GM18499 (cell line): Measurements from ENCODE around the gene UCP3.

ENCODE experiments used
- ATAC-seq: cut with Tn5 transposase; IDR thresholded peaks from one replicate; pipeline ENCODE4 v1.9.1; 2021; ENCODE audit warnings: moderate number of reproducible peaks; ENCODE audit not compliant: insufficient read depth, unreplicated experiment

UCP3 gene

DNA sequence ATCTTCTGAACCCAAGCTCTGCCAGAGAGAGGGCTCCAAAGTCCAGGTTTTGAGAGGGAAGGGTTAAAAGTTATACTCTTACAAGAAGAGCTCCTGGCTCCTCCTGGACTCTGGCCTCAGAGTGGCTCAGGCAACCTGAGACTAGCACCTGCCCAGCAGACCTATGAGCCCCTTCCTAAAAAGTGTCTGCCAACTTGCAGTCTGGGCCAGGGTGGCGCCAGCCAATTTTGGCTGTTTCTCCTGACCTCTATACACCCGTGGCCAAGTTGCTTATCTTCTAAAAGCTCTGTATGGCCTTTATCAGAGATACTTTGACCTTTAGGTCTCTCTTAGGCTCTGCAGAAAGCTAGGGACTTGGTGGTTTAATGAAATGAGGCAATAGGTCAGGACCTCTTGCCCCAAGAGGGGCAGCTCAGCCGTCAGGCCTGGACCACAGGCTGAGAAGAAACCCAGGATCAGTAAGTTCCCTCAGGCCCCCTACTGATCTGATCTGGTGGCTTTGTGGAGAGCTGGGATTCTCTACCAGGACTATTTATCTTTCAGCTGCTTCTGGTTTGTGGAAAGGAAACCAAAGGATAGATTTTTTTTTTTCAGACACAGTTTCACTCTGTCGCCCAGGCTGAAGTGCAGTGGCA, 10.3 kb upstream of the UCP3 start:
- no peak for ATAC-seq

DNA sequence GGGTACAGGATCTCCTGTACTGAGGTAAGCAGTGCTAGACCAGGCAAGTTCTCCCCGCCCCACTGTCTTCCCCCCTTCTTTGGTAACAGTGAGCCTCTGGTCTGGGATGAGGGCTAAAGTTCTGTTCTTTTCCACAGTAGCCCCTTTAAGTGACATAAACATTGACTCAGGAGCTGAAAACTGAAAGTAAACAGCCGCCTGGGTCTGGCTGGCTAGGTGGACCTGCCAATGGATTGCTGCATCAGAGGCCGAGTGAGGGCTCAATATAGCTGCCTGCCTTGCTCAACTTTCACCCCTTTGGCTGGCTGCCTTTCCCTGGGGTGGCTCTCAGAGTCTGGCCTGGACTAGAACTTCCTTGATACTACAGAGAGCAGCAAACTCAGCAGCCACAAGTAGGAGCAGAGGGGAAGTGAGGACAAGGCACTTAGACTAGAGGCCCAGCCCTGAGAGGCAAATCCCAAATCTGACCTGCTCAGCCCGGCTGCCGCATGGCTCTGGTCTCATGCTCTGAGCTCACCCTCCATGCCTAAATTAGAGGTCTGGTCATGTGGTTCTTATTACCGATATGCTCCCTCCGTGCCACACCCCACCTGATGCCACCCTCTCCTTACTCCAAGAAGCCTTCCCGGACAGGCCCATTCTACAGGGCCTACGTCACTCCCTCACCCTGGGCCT, 9.6 kb upstream of the UCP3 start:
- no peak for ATAC-seq

DNA sequence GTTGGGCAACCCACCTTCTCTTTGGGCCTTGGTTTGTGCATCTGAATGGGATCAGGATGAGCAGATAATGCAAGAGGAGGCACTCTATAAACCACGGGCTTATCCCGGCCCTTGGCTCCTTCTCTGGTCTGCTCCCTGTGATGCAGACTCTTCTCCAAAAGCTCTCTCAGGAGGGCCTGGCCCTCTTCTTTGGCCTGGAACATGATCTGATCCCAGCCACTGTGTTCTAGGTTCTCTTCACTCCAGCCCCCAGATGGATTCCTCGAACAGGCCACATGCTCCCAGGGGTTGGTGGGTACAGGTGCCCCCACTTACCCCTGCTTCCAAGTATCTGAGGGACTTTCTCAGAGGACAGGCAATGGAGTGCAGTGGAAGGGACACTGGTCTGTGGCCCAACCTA, 8.7 kb upstream of the UCP3 start:
- ATAC-seq, result no peak

DNA sequence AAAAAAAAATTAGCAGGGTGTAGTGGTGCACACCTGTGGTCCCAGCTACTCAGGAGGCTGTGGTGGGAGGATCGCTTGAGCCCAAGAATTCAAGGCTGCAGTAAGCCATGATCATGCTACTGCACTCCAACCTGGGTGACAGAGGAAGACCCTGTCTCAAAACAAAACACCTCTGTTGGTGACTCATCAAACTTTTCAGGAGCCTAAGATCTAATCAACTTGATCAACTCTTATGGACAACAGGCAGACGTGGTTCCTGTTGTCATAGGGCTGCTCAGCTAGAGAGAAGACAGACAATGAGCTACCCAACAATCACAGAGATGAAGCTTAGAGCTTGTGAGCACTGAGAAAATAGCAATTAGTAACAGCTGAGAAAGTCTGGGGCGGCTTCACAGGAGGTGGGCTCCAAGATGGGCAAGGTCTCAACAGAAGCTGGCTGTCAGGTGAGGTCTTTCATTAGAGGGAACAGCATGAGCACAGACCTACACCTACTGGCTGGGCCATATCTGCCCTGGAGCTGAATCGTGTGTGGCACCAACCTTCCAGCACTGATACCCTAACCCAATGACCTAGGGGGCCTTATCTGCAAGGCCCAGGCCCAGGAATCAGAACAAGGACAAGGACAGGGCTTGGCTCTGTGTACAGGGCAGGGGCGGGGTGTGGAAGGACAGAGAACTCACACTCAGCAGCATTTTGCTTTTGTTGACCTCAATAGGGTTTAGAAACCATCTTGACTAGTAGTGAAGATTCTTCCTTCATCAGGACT, 7.2 kb upstream of the UCP3 start:
- no peak for ATAC-seq

DNA sequence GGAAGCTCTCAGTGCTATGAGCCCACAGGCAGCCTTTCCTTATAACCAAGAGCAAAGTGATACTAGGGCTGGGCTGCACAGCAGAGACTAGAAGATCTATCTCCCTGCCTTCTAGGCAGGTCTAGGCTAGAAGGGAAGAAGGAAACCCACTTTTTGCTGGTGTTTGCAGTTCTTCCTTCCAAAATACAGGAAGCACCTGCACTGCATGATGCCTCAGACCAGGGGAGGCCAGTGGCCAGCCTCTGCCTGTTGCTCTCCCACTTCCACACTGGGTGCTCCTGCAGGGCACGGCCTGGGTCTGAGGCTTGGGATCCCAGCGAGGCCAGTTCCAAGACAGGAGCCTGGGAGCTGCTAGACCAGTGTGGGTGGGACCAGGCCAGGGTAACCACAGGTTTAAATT, 6.0 kb upstream of the UCP3 start:
- no peak for ATAC-seq

DNA sequence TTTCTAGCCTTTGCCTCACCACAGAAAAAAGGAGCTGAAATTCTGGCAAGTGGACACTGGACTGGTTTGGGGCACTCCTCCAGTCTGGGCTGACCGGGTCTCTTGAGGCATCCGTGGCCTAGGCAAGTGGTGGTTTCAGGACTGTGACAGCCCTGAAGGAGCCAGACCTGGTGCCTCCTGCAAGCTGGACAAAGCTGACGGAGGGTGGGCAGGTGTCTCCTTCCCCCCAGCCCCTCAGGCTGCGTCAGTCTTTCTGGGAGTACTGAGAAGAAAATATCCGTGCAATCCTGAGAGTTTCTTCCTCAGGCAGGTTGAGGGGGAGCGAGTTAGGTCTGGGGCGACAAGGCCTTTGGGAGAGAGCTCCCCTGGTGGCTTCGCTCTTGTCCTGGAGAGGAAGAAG, 4.3 kb upstream of the UCP3 start:
- no peak for ATAC-seq

DNA sequence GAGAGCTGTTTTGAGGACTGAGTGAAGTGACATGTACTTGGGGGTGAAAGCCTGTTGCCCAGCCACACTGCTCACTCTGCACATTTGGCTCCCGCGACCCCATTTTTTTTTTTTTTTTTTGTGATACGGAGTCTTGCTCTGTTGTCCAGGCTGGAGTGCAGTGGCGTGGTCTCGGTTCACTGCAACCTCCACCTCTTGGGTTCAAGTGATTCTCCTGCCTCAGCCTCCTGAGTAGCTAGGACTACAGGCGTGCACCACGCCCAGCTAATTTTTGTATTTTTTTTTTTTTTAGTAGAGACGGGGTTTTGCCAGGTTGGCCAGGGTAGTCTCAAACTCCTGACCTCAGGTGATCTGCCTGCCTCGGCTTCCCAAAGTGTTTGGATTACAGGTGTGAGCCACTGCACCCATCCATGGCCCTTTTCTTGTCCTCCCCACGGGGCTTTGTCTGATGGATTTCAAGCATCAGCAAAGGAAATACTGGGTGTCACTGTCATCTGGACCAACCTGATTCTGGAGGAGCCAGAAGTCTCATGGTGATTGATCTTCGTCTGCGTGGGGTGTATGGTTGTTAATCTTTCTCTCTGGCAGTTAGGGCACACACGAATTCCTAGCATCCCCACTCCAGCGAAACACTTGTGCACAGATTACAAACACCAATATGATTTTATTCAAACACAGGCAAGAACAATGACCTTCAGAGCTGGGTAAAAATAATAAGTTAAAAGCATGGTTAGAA, 3.4 kb upstream of the UCP3 start:
- no peak for ATAC-seq

DNA sequence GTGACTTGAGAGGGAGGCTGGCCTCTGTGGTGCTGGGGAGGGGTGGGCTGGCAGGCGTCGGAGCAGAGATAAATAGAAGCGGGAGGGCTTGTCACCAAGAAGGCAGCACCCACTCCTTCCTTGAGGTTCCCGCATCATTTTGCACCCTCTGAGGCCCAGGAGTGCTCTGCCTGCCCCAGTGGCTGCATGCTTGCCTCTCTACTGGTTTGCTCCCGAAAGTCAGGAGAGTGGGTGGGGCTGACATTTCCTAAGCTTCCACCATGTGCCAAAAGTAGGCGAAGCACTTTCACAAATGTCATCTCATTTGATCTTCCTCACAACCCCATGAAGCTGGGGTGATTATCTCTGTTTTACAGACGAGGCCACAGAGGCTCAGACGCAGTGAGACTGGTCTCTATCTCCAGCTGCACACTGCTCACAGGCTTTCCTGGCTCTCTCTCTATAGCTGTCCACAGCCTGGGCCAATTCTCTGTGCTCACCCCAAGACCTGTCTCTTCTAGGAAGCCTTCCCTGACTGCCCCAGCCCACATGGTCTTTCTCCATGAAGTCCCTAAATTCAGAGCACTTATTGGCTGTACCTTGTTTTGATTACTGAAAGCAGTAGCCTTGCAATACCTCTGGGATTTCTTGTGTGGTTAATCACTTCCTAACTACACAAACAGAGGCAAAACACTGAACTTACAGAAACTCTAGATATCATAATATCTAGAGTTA, 2.6 kb upstream of the UCP3 start:
- peak; percentile 82 for ATAC-seq

DNA sequence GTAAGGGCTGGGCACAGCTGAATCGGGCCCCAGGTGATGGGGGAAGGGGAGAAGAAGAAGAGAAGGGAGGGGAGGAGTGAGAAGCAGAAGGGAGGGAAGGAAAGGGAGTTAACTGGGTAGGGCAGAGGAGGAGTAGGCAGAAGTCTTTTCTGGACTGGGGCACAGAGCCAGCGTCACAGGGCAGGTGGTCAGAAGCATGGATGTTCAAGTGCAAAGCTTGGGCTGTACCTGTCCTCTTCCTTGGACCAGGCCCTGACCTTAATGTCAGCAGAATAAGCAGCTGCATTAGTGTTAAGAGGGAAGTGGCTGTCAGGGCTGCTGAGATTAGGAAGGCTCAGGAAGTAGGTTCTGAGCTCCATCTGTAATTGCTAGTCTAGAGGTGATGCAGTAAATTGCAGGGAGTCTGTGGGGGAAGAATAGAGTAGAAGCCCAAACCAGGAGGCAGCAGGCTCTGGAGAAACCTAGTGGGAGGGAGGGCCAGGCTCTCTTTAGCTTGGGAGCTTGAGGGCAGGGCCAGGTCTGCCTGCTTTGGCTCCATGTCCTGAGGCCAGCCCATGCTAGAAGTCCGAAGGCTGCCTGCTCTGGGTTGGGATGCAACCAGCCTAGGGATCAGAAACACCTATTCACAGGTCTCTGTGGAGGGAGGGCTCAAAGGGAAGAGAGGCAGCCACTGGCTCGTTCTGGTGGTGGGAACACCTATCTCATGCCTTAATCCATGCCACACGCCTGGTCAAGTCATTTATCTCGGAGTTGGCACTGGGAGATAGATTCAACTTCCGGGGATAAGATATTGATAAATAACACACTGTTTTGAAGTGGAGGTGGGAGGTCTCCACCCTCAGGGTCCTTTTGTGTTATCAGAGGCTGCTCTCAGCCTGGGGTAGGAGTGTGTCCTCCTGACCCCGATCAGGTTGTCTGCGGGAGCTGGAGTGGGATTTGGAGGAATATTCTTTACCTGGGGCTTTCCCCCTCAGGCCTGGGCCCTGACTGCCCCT, 1.7 kb upstream of the UCP3 start:
- ATAC-seq, result no peak

DNA sequence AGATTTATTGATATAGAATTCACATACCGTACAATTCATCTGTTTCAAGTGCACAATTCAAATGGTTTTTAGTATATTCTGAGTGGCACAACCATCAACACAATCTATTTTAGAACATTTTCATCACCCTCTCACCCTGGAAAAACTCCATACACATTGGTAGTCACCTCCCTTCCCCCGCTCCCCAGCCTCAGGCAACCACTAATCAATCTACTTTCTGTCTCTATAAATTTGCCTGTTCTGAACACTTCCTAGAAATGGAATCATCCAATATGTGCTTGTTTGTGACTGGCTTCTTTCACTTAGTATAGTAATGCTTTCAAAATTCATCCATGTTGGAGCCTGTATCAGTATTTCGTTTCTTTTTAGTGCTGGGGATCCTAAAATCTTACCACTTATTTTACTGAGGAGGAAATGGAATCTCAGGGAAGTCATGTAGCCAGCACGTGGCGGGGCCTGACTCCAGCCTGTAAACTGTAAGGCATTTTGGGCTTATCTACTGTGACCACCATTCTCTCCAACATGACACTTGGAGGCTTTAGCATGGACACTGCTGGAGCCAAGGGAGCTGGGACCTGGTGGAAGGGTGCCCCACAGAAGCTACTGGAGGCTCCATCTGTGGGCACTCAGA, 905 bp upstream of the UCP3 start:
- ATAC-seq, result no peak

DNA sequence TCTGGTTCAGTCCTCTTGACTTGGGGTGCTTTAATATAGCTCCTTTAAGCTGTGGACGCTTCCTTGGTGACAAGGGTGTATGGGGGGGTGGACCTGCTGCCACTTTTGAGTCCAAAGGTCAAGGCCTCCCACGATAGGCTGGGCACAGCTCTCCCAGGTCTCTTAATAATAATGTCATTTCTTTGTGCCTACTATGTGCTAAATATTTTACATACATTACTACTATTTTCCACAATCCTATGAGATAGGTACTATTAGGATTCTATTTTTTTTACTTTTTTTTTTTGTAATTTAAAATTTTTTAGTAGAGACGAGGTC, 304 bp upstream of the UCP3 start:
- ATAC-seq, result no peak

DNA sequence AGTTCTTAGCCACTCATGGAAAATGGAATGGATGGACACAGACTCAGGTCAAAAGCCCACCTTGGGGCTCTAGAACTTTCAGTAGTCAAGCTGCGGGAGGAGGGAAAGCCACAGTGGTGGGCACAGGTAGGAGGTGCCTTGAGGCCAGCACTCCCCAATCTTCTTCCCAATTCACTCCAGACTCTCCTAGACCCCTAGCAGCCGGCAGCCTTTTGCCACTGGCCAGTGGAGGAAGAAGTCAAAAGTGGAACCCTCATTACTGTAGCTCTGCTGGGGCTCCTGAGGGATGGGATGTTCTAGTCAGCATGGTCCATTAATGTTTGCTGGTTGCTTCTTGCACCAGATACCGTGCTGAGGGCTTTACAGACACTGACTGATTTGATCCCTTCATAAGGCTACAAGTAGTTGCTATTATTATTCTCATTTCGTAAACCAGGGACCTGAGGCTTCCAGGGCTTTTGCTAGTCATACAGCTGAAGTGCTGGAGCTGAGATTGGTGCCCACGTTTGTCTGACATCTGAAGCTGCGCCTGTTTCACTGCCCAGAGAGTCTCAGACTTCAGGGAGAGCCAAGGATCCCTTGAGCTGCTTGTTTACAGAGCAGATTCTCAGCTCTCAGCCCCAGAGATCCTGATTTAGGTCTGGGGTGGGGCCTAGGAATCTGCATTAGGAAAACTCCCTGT, 1.1 kb downstream of the UCP3 start:
- ATAC-seq, result no peak

DNA sequence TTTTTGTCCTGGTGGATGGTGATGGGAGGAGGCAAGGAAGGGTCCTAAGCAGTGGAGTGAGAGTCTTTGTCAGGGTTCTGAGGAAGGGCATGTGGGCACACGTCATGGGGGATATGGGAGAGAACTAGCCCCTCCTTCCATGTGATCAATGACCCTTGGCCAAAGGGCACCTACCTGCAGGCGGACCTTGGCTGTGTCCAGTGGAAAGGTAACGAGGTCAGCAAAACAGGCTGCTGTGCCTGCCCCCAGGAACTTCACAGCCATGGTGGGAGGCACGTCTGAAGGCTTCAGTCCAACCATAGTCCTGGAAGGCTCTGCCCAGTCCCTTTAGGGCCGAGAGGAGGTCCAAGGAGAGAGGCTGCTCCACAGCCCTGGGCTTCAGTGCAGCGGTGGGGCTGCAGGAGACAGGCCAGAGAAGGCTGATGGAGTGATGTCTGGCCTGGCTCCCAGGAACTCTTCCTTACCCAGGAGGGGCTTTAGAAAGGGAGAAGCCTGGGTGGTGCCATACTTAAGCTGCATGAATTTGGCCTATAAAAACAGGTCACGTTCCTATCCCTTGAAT, 2.1 kb downstream of the UCP3 start:
- no peak for ATAC-seq

DNA sequence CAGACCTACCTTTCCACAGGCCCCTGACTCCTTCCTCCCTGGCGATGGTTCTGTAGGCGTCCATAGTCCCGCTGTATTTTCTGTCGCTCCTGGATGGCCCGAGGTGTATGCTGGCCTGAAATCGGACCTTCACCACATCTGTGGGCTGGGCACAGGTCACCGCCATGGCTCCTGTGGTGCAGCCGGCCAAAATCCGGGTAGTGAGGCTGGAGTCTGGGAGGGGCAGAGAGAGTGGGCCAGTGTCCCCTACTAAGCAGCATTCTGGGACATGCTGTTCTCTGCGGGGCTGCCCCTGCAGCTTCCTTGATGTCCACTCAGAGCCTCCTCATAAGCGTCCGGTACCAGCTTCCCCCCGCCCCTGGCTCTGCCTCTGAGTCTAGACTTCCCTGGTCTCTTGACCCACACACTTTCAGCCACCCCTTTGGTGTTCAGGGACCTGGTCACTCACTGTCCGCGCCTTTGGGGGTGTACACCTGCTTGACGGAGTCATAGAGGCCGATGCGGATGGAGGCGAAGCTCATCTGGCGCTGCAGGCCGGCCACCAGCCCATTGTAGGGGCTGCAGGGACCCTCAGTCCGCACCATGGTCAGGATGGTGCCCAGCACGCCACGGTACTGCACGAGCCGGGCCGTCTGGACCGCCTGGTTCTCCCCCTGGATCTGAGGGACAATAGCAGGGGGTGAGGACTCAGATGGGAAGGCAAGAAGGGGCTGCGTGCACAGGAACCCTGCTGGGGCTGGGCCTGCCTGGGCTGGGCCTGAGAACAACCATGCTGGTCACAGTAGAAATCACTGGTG, 3.0 kb downstream of the UCP3 start:
- ATAC-seq, result no peak

DNA sequence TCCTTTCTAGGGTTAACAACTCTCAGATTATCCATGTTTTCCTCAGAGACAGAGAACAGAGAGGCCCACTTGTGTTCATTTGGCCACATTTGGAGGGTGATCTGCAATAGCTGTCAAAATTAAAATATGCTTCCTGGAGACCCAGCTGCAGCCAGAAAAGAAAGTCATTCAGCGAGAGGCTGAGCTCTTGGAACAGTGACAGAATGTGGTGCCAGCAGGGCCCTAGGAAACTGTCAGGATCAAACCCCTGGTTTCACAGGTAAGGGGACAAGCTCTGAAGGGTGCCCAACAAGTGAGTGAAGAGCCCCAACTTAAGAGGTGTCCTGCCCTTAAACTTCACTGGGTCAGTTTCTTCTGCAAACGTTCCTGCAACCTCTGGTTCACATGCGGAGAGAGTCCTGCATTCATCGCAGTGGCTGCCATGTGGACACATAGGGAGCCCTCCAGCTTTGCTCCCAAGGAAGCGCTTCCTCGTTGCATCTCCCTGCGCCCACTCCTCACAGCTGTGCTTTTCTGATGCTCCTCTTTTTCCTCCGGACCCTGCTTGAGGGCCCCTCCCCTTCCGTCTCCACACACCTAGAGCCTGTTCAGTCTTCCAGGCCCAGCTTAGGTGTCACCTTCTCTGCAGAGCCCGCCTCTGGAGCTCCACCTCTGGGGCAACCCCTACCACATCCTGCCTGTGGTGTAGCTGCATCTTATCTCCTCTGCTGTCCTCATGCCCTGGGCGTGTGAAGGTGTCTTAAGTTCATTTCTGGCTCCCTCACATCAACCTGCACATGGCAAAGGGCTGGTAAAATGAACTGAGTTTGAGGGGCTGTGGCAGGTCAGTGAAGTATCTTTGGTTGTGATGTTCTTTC, 3.9 kb downstream of the UCP3 start:
- no peak for ATAC-seq

DNA sequence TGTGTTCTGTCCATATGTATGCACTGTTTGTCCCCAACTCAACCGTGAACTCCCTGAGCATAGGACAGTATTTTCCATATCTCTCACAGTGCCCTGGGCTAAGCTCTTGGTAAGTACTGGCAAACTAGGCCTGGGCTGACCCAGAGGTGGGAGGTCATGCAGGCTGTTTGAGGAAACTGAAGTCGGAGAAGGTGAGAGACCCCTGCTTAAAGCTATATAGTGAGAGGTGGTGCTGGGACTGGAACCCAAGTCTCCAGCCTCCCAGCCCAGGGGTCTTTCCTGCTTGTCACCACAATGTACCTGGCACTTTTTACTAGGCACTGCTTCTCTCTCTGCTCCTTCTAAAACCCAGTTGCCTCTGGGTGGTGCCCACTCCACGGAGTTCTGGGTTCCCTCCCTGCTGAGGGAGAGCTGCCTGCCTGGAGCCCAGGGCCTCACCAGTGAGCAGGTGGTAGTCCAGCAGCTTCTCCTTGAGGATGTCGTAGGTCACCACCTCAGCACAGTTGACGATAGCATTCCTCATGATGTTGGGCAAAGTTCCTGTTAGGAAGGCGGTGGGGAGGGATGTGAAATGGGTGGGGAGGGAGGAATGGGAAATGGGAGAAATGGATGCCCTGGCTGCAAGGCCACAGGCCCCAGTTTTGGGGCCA, 4.7 kb downstream of the UCP3 start:
- no peak for ATAC-seq
